GM19328 (cell line): ENCODE results near the gene PLCB1.
"Not testable (repeated sequence)": the region's sequence is repeated elsewhere in the genome, so short reads cannot be mapped to it uniquely, and the experiment has no call there.

ENCODE experiments used
- ATAC-seq: cut with Tn5 transposase; IDR thresholded peaks from one replicate; pipeline ENCODE4 v1.9.1; 2021; ENCODE audit warnings: mild to moderate bottlenecking, moderate library complexity; ENCODE audit not compliant: unreplicated experiment

PLCB1 gene

DNA sequence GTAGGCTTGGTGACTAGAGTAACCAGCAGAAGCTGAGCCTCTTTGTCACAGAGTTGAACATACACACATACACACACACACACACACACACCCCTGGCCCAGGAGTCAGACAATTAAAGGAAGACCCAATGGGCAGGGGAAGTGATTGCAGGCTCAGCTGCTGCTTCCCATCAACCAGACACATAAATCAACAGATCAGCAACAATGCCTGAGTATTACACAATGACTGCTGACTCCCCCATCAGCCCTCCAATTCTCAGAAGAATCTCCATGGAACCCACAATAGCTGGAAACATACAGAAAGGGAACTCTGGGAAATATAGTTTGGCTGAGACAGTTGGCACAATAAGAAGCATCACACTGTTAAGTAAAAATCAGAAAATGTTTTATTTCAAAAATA, 666.4 kb downstream of the PLCB1 start:
- ATAC-seq = no peak

DNA sequence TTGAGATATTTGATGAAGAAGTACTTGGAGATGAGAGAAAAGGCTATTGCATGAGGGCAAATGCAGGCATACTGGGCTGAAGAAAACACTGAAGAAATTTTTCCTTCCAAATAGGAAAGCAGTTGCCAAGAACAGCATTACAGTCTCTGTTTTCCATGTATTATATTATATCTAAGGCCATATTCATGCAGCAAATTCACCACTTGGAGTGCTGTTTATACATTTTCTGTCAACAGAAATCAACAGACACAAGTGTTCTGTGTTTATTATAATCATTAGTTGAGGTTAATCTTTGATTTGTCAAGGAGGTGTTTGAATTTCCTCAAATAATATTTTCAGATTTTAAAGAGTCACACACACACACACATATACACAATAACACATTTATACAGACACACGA, 668.0 kb downstream of the PLCB1 start:
- no peak for ATAC-seq

DNA sequence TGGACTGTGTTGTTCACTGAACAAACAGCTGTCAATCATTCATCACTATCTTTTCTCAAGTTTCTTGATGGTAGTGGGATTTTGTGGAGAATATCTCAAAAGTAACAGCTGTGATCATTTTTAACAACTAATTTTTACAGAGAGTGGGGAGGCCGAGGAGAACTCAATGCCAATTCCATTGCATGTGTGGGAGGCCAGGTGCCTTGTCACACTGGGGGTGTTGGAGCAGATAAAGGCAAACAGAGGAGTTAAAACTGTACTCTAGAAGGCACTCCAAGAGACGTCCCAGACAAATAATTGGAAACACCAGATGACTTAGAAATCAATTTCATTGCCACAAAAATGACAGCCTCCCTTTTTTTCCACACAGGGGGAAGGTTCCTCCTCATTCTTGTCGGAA, 669.6 kb downstream of the PLCB1 start:
- no peak for ATAC-seq

DNA sequence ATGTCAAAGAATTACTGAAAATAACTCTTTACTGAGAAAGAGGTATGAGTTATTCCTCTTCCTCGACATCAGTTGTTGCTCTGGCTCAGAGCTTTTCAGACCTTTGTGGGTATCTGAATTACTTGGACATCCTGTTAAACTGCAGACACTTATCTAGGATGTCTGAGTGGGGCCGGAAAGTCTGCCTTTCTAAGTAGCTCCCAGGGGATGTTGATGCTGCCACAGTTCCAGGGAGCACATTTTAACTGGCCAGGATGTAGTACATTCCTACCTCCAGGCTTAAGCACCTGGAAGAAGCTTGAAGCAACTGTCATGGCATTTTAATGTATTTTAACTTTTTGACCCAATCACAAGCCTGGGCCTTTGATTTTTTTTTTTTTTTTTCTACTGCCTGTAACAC, 671.0 kb downstream of the PLCB1 start:
- ATAC-seq = no peak

DNA sequence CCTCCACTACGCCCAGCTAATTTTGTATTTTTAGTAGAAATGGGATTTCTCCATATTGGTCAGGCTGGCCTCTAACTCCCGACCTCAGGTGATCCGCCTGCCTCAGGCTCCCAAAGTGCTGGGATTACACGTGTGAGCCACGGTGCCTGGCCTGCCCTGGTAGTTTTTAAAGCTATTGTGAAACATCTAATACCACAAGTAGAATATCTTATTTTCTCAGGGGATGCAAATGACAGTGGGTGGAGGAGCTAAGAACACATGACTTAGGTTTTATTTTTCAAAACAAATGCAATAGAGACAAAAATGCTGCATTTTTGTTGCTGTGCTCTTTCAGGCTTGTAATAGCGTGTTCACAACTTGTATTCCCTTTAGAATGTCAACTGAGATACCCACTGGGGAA, 671.9 kb downstream of the PLCB1 start:
- ATAC-seq = no peak

DNA sequence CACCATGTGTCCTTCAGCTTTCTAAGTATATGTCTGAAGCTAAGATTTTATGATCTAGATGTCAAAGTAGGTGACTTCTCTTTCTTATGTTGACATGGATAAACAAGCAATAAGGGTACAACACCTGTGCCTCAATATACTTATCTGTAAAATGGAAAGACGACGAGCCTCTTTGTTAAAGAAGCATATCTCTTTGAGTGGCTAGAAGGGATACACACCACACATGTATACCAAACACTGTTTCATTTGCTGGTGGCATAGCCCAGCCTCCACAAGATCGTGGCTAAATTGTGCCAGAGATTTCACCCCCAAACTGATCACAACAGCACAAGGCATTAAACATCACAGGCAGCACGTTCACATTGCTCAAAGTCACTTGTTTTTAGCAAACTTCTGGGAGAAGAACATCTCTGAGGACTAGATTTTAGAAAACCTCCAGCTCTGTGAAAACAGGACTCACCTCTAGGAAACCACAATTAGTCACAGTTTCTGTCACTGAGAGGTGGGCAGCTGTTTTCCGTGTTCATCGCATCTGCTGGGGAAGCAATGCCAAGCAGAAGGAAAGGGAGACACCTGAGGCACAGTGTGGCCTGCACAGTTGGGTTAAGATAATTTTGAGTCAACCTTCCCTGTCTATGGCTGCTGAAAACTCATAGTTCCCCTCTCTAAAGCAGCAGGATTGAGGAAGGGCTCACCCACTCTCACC, 673.8 kb downstream of the PLCB1 start:
- ATAC-seq = no peak

DNA sequence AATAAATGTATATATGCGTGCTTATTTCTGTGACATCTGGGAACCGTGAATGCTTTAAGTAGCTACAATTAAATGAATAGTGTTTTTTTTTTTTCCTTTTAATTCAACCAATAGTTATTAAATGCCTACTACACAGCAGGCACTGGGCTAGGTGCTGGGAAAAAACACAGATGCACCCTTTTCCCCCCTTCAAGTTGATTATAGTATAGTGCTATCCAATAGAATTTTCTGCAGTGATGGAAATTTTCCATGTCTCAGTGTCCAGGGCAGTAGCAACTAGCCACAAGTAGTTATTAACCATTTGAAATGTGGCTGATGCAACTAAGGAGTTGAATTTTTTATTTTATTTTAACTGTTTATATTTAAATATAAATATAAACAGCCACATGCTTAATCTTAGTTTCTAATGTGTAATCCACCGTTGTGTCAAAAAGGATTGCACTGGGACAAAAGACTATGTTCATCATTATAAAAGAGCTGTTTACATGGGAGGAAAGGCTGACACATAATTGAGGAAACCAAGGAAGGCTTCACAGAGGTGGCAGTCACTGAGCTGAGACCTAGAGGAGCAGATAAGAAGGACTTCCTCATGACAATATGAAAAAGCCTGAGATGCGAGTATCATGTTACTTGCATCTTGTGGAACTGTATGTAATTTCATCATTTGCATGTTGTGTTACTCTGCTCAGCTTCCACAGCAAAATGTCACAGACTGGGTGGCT, 675.6 kb downstream of the PLCB1 start:
- ATAC-seq = no peak

DNA sequence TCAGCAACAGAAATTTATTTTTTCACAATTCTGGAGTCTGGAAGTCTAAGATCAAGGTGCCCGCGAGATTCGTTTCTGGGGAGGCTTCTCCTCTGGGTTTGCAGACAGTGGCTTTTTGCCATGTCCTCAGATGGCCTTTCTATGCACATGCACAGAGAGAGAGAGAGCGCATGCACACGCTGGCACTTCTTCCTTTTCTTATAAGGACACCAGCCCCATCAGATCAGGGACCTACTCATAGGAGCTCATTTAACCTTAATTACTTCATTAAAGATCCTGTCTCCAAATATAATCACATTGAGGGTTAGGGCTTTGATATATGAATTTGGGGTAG, 676.1 kb downstream of the PLCB1 start:
- ATAC-seq = no peak

DNA sequence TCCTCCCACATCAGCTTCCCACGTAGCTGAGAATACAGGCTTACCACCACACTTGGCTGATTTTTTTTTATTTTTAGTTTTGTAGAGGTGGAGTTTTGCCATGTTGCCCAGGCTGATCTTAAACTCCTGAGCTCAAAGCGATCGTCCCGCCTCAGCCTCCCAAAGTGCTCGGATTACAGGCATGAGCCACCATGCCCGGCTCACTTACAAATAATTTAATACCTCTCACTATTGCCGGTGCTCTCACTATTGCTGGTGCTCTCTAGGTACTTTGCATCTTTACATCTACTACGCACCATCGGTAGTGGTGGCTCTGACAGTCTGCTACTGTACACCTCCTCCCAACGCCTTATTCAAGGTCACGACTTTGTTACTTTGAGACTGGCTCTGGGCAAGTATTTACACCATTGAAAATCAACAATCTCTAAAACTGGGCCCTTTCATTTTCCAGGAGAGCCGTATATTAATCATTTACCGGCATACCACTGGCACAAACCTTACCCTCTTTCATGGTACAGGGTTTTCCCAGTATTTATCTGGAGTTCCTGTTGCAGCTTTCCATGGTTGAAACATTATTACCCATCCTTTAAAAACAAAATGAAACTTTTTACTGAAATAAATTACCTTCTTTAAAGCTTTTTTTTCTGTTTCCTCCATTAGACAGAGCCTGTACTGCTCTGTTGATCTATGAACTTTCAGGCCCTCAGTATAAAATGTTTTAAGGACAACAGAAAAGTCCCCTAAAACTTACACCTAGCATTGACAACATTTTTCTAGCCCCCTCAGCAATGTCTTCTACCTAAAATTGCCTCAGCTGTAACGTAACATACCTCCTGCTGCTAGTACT, 677.3 kb downstream of the PLCB1 start:
- no peak for ATAC-seq

DNA sequence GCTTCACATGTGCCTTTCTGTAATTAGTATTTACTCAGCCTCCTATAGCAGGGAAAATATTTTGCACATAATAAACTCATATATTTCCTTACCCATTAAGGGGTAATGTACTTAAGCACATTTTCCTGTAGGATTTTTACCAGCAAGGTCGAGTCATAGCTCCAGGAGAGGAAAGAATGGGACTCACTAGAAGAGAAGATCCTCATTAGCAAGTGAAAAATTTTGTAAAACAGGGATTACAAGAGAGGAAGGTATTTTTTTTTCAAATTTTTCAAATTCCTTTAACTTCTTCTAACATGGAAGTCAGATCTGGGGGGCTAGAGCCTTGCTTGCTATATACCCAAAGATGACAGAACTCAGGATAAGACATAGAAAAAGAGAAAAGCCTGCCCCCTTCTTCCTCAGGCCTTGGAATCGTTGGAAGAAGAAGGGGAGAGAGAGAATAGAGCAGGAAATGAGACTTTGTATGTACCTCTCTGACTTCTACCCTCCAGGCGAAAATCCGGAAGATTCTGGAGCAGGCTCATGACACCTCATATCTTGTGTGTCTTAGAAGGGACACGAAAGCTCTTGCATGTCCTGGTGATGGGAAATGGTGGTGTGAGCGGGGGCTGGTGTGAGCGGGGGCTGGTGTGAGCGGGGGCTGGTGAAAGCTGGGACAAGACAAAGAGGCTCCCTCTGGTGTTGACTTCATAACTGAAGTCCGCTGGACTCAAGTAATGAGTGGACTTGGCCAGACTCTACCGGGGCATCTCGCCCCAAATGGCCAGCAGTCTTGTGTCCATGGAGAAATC, 679.9 kb downstream of the PLCB1 start:
- no peak for ATAC-seq

DNA sequence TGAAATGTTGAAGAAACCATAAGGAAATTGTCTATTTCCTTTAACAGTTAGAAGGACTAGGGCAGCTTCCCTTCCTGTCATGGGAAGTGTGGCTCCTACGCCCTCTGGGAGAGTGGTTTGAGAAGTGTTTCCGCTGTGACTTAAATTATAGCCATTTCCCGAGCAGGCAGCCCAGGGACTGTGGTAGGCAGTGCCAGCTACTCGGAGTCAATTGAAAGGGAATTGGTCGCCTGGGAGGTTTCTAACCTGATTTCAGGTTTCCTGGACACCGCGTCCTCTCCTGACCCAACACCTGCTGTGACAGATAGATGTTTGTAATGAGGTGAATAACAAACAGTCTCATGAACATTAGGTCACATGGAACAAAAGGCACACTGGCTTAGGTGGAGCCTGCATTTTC, 680.8 kb downstream of the PLCB1 start:
- ATAC-seq = no peak

DNA sequence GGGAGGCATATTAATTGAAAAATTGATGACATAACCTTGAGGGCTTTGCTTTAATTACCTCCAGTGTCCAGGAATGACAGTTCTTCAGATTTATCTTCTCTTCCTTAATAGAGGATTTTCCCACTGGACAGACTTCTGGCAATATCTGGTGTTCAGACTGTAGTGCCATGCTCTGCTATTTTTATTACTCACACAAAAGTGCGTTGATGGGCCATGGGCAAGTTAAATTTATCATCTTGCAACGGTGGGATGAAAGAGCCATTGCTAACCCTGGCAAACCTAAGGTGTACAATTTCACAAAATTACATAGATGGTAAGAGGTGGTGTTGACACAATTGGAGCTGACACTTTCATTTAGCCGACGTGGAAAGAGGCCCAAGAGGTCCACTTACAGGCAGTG, 683.1 kb downstream of the PLCB1 start:
- no peak for ATAC-seq

DNA sequence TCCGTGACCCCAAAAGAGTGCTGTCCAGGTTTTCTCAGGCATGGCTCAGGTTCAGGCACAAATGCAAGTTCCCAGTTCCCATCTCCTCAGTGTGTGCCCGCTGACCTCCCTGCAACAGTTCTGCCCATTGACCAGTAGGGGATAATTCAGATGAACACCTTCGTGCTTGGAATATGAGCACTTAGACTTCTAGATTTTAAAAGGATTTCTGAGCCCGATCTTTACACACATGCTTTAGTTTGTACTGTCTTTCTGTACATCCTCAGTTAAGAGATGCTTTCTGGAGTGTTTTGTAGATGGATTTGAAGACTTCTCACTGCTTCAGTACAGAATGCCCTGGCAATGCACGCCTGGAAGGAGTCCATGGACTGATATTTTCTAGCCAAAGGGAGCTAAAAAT, 697.2 kb downstream of the PLCB1 start:
- ATAC-seq = no peak

DNA sequence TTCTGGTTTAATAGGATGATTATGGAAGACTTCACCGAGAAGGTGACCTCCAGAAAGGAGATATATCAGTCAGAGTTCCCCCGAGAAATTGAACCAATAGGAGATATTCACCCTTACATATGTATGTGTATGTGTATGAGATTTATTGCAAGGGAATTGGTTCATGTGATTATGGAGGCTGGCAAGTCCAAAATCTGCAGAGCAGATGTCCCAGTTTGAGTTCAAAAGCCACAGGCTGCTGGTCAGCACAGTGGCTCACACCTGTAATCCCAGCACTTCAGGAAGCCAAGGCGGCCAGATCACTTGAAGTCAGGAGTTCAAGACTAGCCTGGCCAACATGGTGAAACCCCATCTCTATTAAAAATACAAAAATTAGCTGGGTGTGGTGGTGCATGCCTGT, 702.2 kb downstream of the PLCB1 start:
- not testable (repeated sequence) for ATAC-seq

DNA sequence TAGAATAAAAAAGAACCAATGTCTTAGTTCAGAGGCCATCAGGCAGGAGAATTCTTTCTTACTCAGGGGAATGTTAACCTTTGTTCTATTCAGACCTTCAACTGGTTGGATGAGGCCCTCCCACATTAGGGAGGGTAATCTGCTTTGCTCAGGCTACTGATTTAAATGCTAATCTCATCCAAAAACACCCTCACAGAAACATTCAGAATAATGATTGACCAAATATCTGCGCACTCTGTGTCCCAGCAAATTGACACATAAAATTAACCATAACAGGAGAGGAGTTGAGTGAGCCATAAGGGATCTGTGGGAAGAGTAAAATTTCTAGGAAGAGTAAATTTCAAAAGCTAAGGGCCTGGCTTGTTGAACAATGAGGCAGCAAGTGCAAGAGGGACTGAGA, 702.8 kb downstream of the PLCB1 start:
- no peak for ATAC-seq

DNA sequence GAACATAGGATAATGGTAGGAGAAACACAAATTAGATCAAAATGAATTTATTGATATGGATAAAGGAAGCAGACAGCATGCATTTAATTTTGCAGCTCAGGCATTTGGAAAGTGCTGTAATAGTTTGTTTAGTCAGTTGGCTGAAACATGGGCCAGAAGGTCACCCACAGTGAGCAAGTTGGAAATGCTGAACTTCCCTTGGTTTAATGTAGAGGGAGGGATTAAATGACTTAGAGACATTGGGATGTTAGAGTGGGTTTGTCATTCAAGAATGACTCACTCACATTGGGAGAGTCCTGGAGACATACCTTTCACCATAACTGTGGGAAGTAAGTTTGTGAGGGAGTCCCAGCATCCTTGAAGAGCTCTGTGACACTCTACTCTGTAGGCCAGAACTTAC, 705.3 kb downstream of the PLCB1 start:
- ATAC-seq = no peak

DNA sequence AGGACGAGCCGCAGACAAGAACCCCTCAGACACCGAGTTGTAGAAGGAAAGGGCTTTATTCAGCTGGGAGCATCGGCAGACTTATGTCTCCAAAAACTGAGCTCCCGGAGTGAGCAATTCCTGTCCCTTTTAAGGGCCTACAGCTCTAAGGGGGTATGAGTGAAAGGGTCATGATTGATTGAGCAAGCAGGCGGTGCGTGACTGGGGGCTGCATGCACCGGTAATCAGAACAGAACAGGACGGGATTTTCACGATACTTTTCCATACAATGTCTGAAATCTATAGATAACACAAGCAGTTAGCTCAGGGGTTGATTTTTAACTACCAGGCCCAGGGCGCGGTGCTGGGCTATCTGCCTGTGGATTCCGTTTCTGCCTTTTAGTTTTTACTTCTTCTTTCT, 710.5 kb downstream of the PLCB1 start:
- ATAC-seq = no peak

DNA sequence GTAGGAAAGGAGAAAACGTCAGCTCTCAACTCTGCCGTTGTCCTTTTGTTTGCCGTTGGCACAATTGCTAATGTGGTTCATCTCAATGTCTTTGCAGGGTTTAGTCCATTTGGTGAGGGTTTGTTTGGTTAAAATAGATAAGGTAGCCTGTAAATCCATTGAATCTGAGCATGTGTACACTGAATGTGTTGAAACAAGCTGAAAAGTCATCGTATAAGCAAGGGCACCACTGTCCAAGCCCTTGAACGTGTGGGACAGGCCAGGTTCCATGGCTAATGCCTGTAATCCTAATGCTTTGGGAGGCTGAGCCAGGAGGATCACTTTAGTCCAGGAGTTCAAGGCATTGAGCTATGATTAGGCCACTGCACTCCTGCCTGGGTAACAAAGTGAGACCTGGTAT, 712.1 kb downstream of the PLCB1 start:
- no peak for ATAC-seq

DNA sequence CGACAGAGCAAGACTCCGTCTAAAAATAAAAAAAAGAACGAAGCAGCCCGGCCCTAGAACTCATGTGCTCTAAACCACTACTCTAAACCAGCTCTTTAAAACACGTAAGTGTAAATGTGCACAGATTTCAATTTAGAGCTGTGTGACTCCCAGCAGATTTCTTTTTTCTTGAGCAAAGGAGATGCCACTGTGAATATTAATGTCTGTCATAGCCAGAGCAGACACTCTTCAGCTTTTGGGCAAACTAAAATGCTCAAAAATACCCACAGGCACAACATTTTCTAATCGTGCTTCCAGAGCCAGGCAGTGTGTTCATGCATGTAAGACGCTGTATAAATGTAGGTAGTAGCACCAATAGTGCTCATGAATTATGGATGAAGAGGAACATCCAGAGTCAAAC, 717.9 kb downstream of the PLCB1 start:
- no peak for ATAC-seq

DNA sequence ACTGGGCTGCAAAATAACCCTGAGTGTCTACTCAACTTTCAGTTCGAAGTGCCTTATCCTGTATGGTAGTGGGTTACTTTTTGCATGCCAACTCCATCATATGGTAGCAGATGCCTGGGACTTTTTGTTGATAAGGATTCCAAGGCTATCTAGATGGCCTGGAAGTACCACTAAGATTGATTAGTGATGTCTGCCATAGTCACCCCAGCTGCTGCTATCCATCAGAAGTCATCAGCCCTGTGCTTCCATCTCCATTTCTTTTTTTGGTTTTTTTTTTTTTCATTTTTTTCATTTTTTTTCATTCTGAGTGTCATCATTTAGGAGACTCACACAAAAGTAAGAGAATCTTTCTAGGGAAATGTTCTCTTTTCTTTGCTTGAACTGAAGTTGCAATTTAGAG, 719.4 kb downstream of the PLCB1 start:
- ATAC-seq = no peak

DNA sequence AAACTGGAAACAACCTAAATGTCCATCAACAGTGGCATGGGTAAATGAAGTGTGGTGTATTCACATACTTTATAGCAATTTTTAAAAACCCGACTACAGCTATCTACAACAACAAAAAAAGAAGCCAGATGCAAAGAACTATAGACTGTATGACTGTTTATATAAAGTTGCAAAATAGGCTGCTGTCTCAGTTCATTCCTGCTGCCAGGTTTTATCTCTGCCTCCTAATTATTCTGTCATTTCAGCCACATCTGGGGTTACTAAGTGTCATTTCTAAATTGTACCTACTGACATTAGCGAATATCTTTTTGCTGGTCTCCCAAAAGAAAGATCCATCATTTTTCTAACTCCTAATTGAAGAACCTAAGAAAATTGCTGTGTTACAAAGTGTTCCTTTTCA, 719.9 kb downstream of the PLCB1 start:
- ATAC-seq = not testable (repeated sequence)
